Activated CD8-positive, alpha-beta T cell treated with anti-CD3 and anti-CD28 coated beads, Interleukin-2, amount 10 ng/mL, durations not matched to agents 7 days and 5 days (primary cell): ENCODE data around the gene NXPH2. TPM values are rescaled to one million over a fixed set of nuclear protein-coding genes. Genes with fewer than 3 reads are reported as not detected.

ENCODE experiments used
- ATAC-seq: fragments of 150-1000 bp; cut with Tn5 transposase; one replicate; pipeline ENCODE4 v1.10.0; 2021; ENCODE audit warnings: moderate library complexity
- CTCF ChIA-PET: fragments of 350-600 bp; sonication (Branson Sonifier 250); formaldehyde crosslinking; loops from one replicate; lab custom pipeline; 2021; ENCODE audit warnings: antibody characterized with exemption; lab: Charles Lee
- POLR2A ChIA-PET: fragments of 350-600 bp; sonication (Branson Sonifier 250); formaldehyde crosslinking; loops from one replicate; lab custom pipeline; 2021; ENCODE audit warnings: antibody characterized with exemption; lab: Charles Lee
- DNase-seq: peaks from one replicate; pipeline ENCODE4 v3.0.0-alpha.2; 2020
- H3K27ac Mint-ChIP-seq: one replicate; pipeline ENCODE4 v1.8.0; 2021; ENCODE audit warnings: mild to moderate bottlenecking, mixed read lengths
- H3K27me3 Mint-ChIP-seq: one replicate; pipeline ENCODE4 v1.8.0; 2021; ENCODE audit warnings: low read depth, mixed read lengths
- H3K36me3 Mint-ChIP-seq: one replicate; pipeline ENCODE4 v1.8.0; 2021; ENCODE audit warnings: low read depth, mixed read lengths
- H3K4me1 Mint-ChIP-seq: one replicate; pipeline ENCODE4 v1.8.0; 2021; ENCODE audit warnings: low read depth, mixed read lengths
- H3K4me3 Mint-ChIP-seq: one replicate; pipeline ENCODE4 v1.8.0; 2021; ENCODE audit warnings: mild to moderate bottlenecking, mixed read lengths
- H3K9me3 Mint-ChIP-seq: one replicate; pipeline ENCODE4 v1.8.0; 2022; ENCODE audit warnings: mixed read lengths; ENCODE audit not compliant: insufficient read depth
- total RNA-seq, 2 experiments: library from RNA; stranded (reverse); gene quantifications; one replicate each; pipeline ENCODE4 v1.2.3, GENCODE V29; 2021

Gene NXPH2
- total RNA-seq, 2 experiments from 2014 or later = not detected

- H3K4me3 Mint-ChIP-seq = no peak overlapping the region
- no peaks in the 10 kb centered on the region for H3K36me3 Mint-ChIP-seq
- CTCF ChIA-PET = no interaction called here
- no peak overlapping the region for H3K27ac Mint-ChIP-seq
- H3K9me3 Mint-ChIP-seq = no peaks in the 10 kb centered on the region
- H3K4me1 Mint-ChIP-seq = no peaks in the 10 kb centered on the region
- POLR2A ChIA-PET = no interaction called here
- ATAC-seq = no peak
- peaks cover 3% of the 10 kb centered on the region for H3K27me3 Mint-ChIP-seq
- DNase-seq = no peak
These were observed 159.1 kb downstream of the NXPH2 start for GRCh38 chr2:138621139-138621538.

GRCh38 chr2:138620431-138620830 is 159.8 kb downstream of the NXPH2 start:
- POLR2A ChIA-PET = interaction anchor here (0.7 kb wide), 1 partner anchor 317 kb away, joined by 5 read pairs; no protein-coding TSS in a partner anchor
- DNase-seq = no peak

More at GRCh38 chr2:138620431-138620830, 159.8 kb downstream of the NXPH2 start:
- Mint-ChIP-seq H3K27ac (no peak overlapping the region), H3K4me3 (no peak overlapping the region), H3K27me3 (no peaks in the 10 kb centered on the region), H3K9me3 (no peaks in the 10 kb centered on the region), H3K4me1 (no peaks in the 10 kb centered on the region), H3K36me3 (no peaks in the 10 kb centered on the region)
- CTCF ChIA-PET = no interaction called here
- ATAC-seq = no peak
